GM21526 (cell line): ENCODE data around the gene IREB2.
A peak's percentile ranks its signal among the peaks of the same experiment; 100 is the strongest.

Experiments
- ATAC-seq: cut with Tn5 transposase; IDR thresholded peaks from one replicate; pipeline ENCODE4 v1.9.1; 2021; ENCODE audit warnings: moderate library complexity; ENCODE audit not compliant: unreplicated experiment, low FRiP score

The IREB2 gene

DNA sequence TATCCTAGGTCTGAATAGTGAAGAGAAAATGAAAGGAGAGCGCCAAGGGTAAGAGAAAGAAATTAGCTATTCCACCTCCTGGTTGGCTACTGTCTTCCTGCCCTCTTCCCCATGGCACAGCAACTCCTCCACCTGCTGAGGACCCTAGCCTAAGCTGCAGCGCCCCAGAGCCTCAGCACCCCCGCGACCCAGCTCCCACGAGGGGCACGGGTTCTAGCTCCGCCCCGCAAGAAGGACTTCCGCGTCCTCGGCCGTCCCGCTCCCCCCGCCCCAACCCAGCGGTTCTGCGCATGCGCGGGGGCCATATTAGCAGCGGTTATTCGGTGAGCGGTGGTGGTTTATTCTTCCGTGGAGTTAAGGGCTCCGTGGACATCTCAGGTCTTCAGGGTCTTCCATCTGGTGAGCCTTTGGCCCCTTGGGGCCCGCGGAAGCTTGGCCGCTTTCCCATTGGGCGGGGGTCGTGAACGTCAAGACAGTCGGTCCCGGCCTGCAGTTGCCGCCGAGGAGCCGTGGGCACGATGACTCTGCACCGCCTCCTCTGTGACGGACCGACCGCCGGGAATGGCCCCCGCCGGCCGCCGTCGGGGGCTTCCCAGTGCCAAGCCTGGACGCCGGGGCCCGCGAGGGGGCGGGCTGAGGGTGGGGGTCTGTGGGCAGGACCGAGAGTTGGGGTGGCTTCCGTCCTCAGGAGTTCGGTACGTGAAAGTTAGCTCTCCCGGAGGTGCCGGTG lies 102.3 kb downstream of the IREB2 start, which contains the start of gene PSMA4:
Gene PSMA4, plus strand, starts transcription at position 304 of the 730 bp plus-strand sequence. CDS start 1,484 bp downstream, outside the sequence.
- ATAC-seq = peak; percentile 67

DNA sequence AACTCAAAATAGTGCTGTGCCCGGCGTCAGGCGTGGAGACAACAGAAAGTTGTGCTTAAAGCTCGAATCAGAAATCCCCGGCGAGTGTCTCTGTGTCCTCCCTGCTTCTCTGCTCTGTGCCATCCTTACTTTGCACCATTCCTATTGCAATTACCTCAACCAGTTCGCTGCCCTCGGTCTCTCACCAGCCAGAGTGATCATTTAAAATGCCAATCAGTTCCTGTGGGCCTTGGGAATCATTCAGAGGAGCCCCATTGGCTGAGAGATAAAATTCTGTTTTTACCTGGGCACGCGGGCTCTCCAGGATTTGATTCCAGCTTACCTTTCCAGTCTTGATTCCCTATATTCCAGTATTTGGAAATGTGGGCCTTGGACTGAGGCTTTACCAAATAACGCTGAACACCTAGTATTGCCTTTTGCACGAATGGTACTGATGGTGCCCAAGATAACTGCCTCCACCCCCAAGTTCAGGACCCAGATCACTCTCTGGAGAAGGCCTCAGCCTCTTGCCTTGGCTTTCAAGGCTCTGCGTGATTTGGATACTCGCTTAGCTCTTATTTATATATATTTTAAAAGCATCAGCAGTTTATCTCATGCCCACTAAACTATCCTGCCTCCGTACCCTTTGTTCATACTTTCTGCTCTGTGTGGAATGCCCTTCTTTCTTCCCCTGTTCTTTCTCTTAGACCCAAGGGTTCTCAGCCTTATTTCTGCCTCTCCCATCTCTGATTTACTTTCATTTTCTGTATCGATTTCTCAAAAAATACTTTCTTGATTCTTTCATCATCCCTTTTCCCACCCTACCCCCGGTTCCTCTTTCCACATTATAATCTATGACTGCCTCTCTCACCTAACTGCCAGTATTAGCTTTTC lies 103.1 kb downstream of the IREB2 start:
- no peak for ATAC-seq

DNA sequence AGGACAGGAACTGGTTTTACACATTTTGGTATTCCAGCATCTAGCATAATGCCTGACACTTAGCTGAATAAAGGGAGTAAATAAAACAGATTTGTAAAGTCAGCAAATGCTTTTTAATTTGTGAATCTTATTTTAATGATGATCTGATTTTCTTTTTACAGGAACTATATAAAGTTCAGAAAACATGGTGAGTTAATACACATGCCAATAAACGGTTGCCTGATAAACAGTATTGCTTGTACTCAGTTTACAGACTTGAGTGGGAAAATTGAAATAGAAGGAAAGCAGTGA lies 103.7 kb downstream of the IREB2 start:
- no peak for ATAC-seq

DNA sequence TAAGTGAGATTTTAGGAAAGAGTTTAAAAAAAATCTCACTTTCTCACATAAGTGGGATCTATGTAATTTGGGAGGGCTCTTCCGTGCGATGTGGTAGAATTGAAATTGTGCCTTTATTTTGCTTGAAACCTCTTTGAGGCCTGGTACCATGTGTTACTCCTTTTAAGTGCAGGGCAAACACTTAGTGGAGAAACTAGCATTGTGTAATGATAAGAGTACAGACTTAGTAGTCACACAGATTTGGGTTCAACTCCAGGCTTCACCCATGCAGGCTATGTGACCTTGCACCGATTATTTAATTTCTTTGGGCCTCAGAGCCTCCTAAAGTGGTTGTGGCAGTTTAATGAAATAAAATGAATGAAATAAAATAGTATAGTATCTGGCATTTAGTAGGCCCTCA lies 104.6 kb downstream of the IREB2 start:
- no peak for ATAC-seq

DNA sequence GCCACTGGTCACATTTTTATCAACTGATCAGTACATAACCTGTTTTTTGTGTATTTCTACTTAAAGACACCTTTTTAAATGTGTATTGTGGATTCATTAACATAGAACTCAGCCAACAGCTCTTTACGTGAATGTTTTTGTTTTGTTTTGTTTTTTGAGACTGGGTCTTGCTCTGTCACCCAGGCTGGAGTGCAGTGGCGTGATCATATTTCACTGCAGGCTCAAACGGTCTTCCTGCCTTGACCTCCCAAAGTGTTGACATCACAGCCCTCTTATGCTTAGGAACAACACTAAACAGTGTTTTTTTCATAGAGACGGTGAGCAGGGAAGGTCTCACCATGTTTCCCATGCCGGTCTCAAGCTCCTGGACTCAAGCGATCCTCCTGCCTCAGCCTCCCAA lies 112.2 kb downstream of the IREB2 start:
- ATAC-seq = no peak

DNA sequence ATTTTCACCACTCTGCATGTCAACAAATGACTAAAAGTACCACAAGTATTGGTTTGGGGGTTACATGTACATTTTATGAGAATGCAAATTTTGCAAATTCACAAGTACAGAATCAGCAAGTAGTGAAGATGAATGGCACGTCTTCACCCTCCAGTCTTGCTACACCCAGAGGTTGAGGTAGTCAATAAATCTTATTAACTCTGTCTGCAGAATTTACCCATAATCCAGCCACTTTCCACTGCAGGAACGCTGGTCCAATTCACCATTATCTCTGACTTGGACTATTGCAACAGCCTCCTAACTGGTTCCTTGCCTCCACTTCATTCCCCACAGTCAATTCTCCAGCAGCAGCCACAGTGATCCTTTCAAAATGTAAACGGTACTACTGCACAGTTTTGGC lies 112.8 kb downstream of the IREB2 start:
- no peak for ATAC-seq
